Right forelimb (tissue), 1 donor: ENCODE data around the gene UCHL5.

ENCODE experiments used
- DNase-seq: peaks from one replicate; pipeline ENCODE4 v3.0.0-alpha.2; 2018

The UCHL5 gene

DNA sequence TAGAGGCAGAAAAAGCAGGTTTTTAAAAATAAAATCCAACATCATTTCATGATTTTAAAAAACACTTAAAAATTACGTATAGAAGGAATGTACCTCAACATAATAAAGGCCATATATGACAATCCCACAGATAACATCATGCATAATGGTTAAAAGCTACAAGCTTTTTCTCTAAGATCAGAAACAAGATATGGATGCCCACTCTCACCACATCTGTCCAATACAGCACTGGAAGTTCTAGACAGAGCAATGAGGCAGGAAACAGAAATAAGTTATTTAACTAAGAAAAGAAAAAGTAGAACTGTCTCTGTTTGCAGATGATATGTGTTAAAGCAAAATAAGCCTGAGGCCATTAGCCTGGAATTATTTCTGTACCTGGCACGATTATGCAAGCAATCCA is 96.3 kb downstream of the UCHL5 start:
- DNase-seq = no peak
